Left lung (tissue), 10 donors: ENCODE results near the gene PPP1R3C. TPM values are rescaled to one million over a fixed set of nuclear protein-coding genes. Genes with fewer than 3 reads are reported as not detected.

ENCODE experiments used
- ATAC-seq: fragments of 200-7000 bp; cut with Tn5 transposase; one replicate; pipeline ENCODE4 v1.9.1; 2020; ENCODE audit warnings: moderate library complexity
- DNase-seq, 4 donors: peaks; one replicate each; pipeline ENCODE4 v3.0.0-alpha.2; 2013 to 2020
- H3K27ac ChIP-seq, 2 donors: fragments of 200-600 bp; sonication (generic) in 1 of 2; one replicate each; pipeline versions ENCODE4 v1.5.0 to v1.8.0; 2020 to 2021
- H3K27me3 ChIP-seq, 2 donors: fragments of 200-600 bp; sonication (generic) in 1 of 2; one replicate each; pipeline versions ENCODE4 v1.5.0 to v1.8.0; 2020 to 2021
- H3K36me3 ChIP-seq, 2 donors: fragments of 200-600 bp; sonication (generic) in 1 of 2; one replicate each; pipeline versions ENCODE4 v1.5.0 to v1.8.0; 2020 to 2021
- H3K4me1 ChIP-seq, 2 donors: fragments of 200-600 bp; one replicate each; pipeline ENCODE4 v1.8.0; 2021
- H3K4me3 ChIP-seq, 2 donors: fragments of 200-600 bp; sonication (generic) in 1 of 2; one replicate each; pipeline versions ENCODE4 v1.5.0 to v1.8.0; 2020 to 2021; ENCODE audit warnings: mild to moderate bottlenecking in 1 of 2
- H3K9me3 ChIP-seq, 2 donors: fragments of 200-600 bp; sonication (generic) in 1 of 2; one replicate each; pipeline versions ENCODE4 v1.5.0 to v1.8.0; 2020 to 2021
- CTCF ChIP-seq, 2 donors: fragments of 200-600 bp; sonication (generic) in 1 of 2; IDR thresholded peaks; one replicate each; pipeline versions ENCODE4 v1.5.0 to v1.8.0; 2021; ENCODE audit warnings: antibody characterized with exemption in 2 of 2
- intact Hi-C, 2 donors: fragments of 100-400 bp; cut with DNase I; formaldehyde crosslinking; loops; one replicate each; pipeline versions ENCODE4 v1.11.2 to v1.14.2; 2022
- polyA plus RNA-seq, 6 donors: library from polyadenylated mRNA; unstranded; fragments of 120-200 nt; gene quantifications; one replicate each; pipeline ENCODE4 v1.2.1, GENCODE V29; 2013; ENCODE audit not compliant: insufficient read length in 6 of 6
- total RNA-seq, 2 donors: library from RNA; stranded (reverse); fragmentation: NEBNext Ultra II Directional; extraction: Animal tissue kit (Norgen Biotek cat#: 25700); gene quantifications; one replicate each; pipeline ENCODE4 v1.2.1, GENCODE V29; 2021
- donor health status: DM: no; HTN: yes; CAD: no.
- donor health status: DM: no; HTN: no; CAD: no.

Gene PPP1R3C
- total and polyA plus RNA-seq, 8 donors = 16.8 to 237 (median 200) TPM

- intact Hi-C loops = no loop called here
- Histone ChIP-seq H3K4me3 (no peak overlapping the region), H3K4me1 (no peaks in the 10 kb centered on the region), H3K27ac (no peak overlapping the region), H3K27me3 (no peaks in the 10 kb centered on the region), H3K9me3 (no peaks in the 10 kb centered on the region), H3K36me3 (no peaks in the 10 kb centered on the region)
- no peak for TF ChIP-seq CTCF (IDR thresholded peaks at IDR 0.05)
- ATAC-seq = no peak
- DNase-seq = no peak
Observed at GRCh38 chr10:91679296-91679695, 46.4 kb upstream of the PPP1R3C start.

GRCh38 chr10:91677911-91678310, 45.0 kb upstream of the PPP1R3C start:
- no peak for ATAC-seq
- TF ChIP-seq CTCF (IDR thresholded peaks at IDR 0.05) = no peak

GRCh38 chr10:91672021-91672608, 39.2 kb upstream of the PPP1R3C start:
- no peaks in the 10 kb centered on the region for H3K27me3 ChIP-seq
- no peak overlapping the region for H3K27ac ChIP-seq
- H3K4me1 ChIP-seq = peaks cover 0 to 4% of the 10 kb centered on the region in 2 donors
- DNase-seq (no peak), ATAC-seq (peak; percentile 30)
- H3K36me3 ChIP-seq = no peaks in the 10 kb centered on the region
- H3K4me3 ChIP-seq = no peak overlapping the region
- TF ChIP-seq CTCF (IDR thresholded peaks at IDR 0.05) = no peak
- intact Hi-C loops = no loop called here
- H3K9me3 ChIP-seq = no peaks in the 10 kb centered on the region

More at GRCh38 chr10:91677911-91678310, 45.0 kb upstream of the PPP1R3C start:
- H3K9me3 ChIP-seq = no peaks in the 10 kb centered on the region
- intact Hi-C loops = no loop called here
- H3K27ac ChIP-seq = no peak overlapping the region
- no peak for DNase-seq
- H3K27me3 ChIP-seq = no peaks in the 10 kb centered on the region
- H3K4me3 ChIP-seq = no peak overlapping the region
- H3K36me3 ChIP-seq = no peaks in the 10 kb centered on the region
- H3K4me1 ChIP-seq = no peaks in the 10 kb centered on the region

- Histone ChIP-seq H3K27ac (no peak overlapping the region), H3K4me1 (peaks cover 0 to 4% of the 10 kb centered on the region in 2 donors), H3K4me3 (no peak overlapping the region), H3K9me3 (no peaks in the 10 kb centered on the region), H3K36me3 (no peaks in the 10 kb centered on the region), H3K27me3 (no peaks in the 10 kb centered on the region)
- TF ChIP-seq CTCF (IDR thresholded peaks at IDR 0.05) = no peak
- intact Hi-C loops = no loop called here
- DNase-seq = no peak
- ATAC-seq = no peak
Observed at GRCh38 chr10:91668913-91669312, 36.0 kb upstream of the PPP1R3C start.

- intact Hi-C loops = no loop called here
- Histone ChIP-seq H3K36me3 (no peaks in the 10 kb centered on the region), H3K27me3 (no peaks in the 10 kb centered on the region), H3K27ac (no peak overlapping the region), H3K4me3 (no peak overlapping the region), H3K4me1 (no peaks in the 10 kb centered on the region), H3K9me3 (no peaks in the 10 kb centered on the region)
- DNase-seq (no peak), ATAC-seq (no peak)
- no peak for TF ChIP-seq CTCF (IDR thresholded peaks at IDR 0.05)
Observed at GRCh38 chr10:91665842-91666241, 33.0 kb upstream of the PPP1R3C start.
